Measurements from ENCODE around the gene FURIN.

GRCh38 chr15:90838139-90838538, 30.2 kb upstream of the FURIN start:
- no peak for TF ChIP-seq CTCF (IDR thresholded peaks at IDR 0.05; ENCODE audit: insufficient read depth, low read length)
- TF ChIP-seq REST (IDR thresholded peaks at IDR 0.05; ENCODE audit: insufficient replicate concordance, low read depth) = no peak

Data from HL-60 (cell line).